Ascending aorta (tissue), 2 donors: ENCODE measurements around the gene C5orf24. TPM values are rescaled to one million over a fixed set of nuclear protein-coding genes. Genes with fewer than 3 reads are reported as not detected.

Experiments
- DNase-seq, 2 donors: peaks; one replicate each; pipeline ENCODE4 v3.0.0-alpha.2; 2019; ENCODE audit warnings: low spot score in 2 of 2
- H3K27ac ChIP-seq, 2 donors: fragments of 200-600 bp; sonication (generic); one replicate each; pipeline ENCODE4 v1.5.1; 2016 to 2017; ENCODE audit warnings: mild to moderate bottlenecking in 1 of 2
- H3K27me3 ChIP-seq: fragments of 200-600 bp; sonication (generic); one replicate; pipeline ENCODE4 v1.5.1; 2017
- H3K36me3 ChIP-seq, 2 donors: fragments of 200-600 bp; sonication (generic); one replicate each; pipeline ENCODE4 v1.5.1; 2016
- H3K4me1 ChIP-seq, 2 donors: fragments of 200-600 bp; sonication (generic); one replicate each; pipeline ENCODE4 v1.5.1; 2016 to 2017; ENCODE audit warnings: mild to moderate bottlenecking in 1 of 2
- H3K4me3 ChIP-seq, 2 donors: fragments of 200-600 bp; sonication (generic); one replicate each; pipeline ENCODE4 v1.5.1; 2016 to 2017; ENCODE audit warnings: mild to moderate bottlenecking in 1 of 2
- H3K9me3 ChIP-seq, 2 donors: fragments of 200-600 bp; sonication (generic); one replicate each; pipeline ENCODE4 v1.5.1; 2016
- intact Hi-C: fragments of 100-400 bp; cut with DNase I; formaldehyde crosslinking; loops from one replicate; pipeline ENCODE4 v1.15.1; 2023
- total RNA-seq: library from RNA; depleted of rRNA; stranded (reverse); fragments of >200 nt; gene quantifications from one replicate; pipeline ENCODE4 v1.1.0, GENCODE V29; 2016
- TF ChIP-seq, protein P1 (sequence below), 3 experiments: fragments of 200-600 bp in 2 of 3; fragments of 450-650 bp in 1 of 3; sonication (generic) in 2 of 3; IDR thresholded peaks; one replicate each; pipeline ENCODE4 v1.5.1; 2016 to 2019; ENCODE audit warnings: antibody characterized with exemption in 3 of 3, mild to moderate bottlenecking in 1 of 3, moderate library complexity in 1 of 3

C5orf24 gene
- total RNA-seq, 1 donor from 2014 or later: 36.5 TPM

DNA sequence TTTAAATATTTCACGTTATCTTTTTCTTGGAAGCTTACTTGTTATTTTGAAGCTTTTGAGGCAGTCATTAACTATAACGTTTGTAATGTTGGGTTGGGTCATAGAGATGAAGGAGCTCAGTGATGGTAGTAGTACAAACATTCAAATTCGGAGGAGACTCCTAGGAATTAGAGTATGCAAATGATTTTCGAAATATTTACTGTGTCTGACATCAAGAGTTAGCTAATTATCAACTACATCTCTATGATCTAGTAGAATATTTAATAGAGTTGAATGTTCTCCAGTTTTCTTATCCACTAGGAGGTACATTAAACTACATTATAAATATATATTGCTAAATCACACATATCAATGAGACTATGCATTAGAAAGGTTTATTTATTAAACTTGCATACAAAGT, 28.8 kb upstream of the C5orf24 start:
- TF ChIP-seq, protein P1, sequence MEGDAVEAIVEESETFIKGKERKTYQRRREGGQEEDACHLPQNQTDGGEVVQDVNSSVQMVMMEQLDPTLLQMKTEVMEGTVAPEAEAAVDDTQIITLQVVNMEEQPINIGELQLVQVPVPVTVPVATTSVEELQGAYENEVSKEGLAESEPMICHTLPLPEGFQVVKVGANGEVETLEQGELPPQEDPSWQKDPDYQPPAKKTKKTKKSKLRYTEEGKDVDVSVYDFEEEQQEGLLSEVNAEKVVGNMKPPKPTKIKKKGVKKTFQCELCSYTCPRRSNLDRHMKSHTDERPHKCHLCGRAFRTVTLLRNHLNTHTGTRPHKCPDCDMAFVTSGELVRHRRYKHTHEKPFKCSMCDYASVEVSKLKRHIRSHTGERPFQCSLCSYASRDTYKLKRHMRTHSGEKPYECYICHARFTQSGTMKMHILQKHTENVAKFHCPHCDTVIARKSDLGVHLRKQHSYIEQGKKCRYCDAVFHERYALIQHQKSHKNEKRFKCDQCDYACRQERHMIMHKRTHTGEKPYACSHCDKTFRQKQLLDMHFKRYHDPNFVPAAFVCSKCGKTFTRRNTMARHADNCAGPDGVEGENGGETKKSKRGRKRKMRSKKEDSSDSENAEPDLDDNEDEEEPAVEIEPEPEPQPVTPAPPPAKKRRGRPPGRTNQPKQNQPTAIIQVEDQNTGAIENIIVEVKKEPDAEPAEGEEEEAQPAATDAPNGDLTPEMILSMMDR (IDR thresholded peaks at IDR 0.05): no peak
- intact Hi-C loops: no loop called here
- DNase-seq: no peak

DNA sequence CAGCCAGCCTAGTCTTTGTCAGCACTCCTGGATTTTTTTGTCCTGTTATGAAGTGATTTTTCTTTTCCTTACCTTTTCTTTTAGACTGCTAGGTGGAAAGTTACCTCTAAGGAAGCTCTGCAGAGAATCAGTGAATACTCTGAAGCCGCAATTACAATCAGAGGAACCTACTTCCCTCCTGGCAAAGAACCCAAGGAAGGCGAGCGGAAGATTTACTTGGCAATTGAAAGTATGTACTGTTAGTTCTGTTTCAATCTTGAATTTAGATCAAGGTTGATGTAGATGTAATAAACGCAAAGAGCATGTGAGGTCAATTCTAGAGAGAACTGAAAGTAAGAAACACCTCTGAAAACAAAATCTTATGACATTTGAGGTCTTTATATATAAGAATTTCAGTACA, 27.0 kb upstream of the C5orf24 start:
- H3K27me3 ChIP-seq: no peaks in the 10 kb centered on the region
- TF ChIP-seq, protein P1 (IDR thresholded peaks at IDR 0.05): no peak
- no peaks in the 10 kb centered on the region for H3K4me1 ChIP-seq
- peaks cover 39 to 82% of the 10 kb centered on the region in 2 donors for H3K36me3 ChIP-seq
- no peaks in the 10 kb centered on the region for H3K9me3 ChIP-seq
- intact Hi-C loops: no loop called here
- no peak for DNase-seq
- H3K4me3 ChIP-seq: no peak overlapping the region
- no peak overlapping the region for H3K27ac ChIP-seq

More for the DNA sequence above, 28.8 kb upstream of the C5orf24 start:
- Histone ChIP-seq H3K27me3 (no peaks in the 10 kb centered on the region), H3K4me1 (no peaks in the 10 kb centered on the region), H3K4me3 (no peak overlapping the region), H3K27ac (no peak overlapping the region), H3K36me3 (peaks cover 50 to 82% of the 10 kb centered on the region in 2 donors), H3K9me3 (no peaks in the 10 kb centered on the region)

DNA sequence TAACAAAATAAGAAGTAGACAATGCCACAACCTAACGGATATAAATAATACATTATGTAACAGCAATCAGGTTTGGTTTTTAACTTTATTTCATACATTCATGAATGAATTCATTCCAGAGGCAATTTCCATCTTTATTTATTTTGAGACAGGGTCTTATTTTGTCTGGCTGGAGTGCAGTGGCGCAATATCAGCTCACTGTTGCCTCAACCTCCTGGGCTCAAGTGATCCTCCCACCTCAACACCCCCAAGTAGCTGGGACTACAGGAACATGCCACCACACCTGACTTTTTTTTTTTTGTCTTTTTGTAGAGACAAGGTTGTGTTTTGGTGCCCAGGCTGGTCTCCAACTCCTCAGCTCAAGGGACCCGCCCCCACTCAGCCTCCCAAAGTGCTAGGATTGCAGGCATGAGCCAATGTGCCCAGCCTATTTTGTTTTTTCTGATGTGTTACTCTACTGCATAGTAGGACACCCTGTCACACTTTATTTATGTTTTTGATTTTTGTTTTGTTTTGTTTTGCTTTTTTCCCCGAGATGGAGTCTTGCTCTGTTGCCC, 26.3 kb upstream of the C5orf24 start:
- TF ChIP-seq, protein P1 (IDR thresholded peaks at IDR 0.05): no peak

DNA sequence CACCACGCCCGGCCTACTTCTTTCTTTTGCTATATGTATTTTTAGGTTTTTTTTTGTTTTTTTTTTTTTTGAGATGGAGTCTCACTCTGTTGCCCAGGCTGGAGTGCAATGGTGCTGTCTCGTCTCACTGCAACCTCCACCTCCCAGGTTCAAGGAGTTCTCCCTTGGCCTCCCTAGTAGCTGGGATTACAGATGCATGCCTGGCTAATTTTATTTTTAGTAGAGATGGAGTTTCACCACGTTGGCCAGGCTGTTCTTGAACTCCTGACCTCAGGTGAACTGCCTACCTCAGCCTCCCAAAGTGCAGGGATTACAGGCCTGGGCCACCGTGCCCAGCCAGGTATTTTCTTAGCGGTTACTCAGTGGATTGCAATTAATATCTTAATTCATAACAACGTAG, 23.9 kb upstream of the C5orf24 start:
- DNase-seq: no peak
- TF ChIP-seq, protein P1 (IDR thresholded peaks at IDR 0.05): no peak
- Histone ChIP-seq H3K27me3 (no peaks in the 10 kb centered on the region), H3K9me3 (no peaks in the 10 kb centered on the region), H3K36me3 (peaks cover 35 to 71% of the 10 kb centered on the region in 2 donors), H3K4me3 (no peak overlapping the region), H3K4me1 (no peaks in the 10 kb centered on the region), H3K27ac (no peak overlapping the region)
- intact Hi-C loops: no loop called here

More for the DNA sequence above, 26.3 kb upstream of the C5orf24 start:
- intact Hi-C loops: no loop called here
- Histone ChIP-seq H3K27ac (no peak overlapping the region), H3K27me3 (no peaks in the 10 kb centered on the region), H3K4me3 (no peak overlapping the region), H3K9me3 (no peaks in the 10 kb centered on the region), H3K36me3 (peaks cover 38 to 82% of the 10 kb centered on the region in 2 donors), H3K4me1 (no peaks in the 10 kb centered on the region)
- DNase-seq: no peak

DNA sequence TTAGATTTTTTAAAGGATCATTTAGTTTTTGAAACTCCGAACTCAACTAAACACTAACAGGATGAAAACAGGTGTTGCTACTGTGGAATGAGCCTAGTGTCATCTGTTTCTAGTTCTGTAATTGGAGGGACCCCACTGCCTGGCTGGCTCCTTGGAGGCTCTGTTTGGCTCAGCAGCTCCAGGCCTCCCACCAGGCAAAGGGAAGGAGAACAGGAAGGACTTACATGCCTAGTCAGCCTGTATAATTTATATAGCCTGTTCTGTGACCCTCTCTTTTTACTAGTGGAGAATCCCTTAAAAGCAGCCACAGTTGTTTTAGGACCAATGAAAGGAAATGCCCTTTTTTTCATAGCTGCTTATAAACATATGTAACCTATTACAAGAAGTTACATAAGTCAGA, 21.1 kb upstream of the C5orf24 start:
- peaks cover 21 to 63% of the 10 kb centered on the region in 2 donors for H3K36me3 ChIP-seq
- no peak for DNase-seq
- no peaks in the 10 kb centered on the region for H3K4me1 ChIP-seq
- no peak overlapping the region for H3K27ac ChIP-seq
- TF ChIP-seq, protein P1 (IDR thresholded peaks at IDR 0.05): no peak
- no peaks in the 10 kb centered on the region for H3K9me3 ChIP-seq
- H3K27me3 ChIP-seq: no peaks in the 10 kb centered on the region
- no peak overlapping the region for H3K4me3 ChIP-seq
- intact Hi-C loops: no loop called here

DNA sequence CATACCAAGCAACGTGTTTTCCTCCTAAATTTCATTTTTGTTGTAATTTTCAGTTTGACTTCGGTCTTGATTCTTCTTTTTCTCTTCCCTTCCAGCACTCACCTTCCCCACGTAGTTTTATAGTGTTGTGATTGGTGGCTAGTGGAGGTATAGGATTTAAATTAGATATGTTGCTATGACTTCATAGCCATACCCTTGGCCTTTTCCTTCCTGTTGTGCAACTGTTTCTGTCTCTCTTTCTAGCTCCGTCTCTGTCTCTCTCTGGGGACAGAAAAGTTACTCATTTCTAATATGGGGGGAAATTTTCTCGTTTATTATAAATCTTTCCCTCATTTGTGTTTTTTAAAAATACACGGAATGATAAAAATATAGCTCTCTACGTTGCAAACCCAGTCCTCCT, 20.6 kb upstream of the C5orf24 start:
- Histone ChIP-seq H3K27me3 (no peaks in the 10 kb centered on the region), H3K9me3 (no peaks in the 10 kb centered on the region), H3K27ac (no peak overlapping the region), H3K4me3 (no peak overlapping the region), H3K4me1 (no peaks in the 10 kb centered on the region), H3K36me3 (peaks cover 15 to 58% of the 10 kb centered on the region in 2 donors)
- intact Hi-C loops: no loop called here
- no peak for DNase-seq
- TF ChIP-seq, protein P1 (IDR thresholded peaks at IDR 0.05): no peak
